CD1c-positive myeloid dendritic cell (primary cell): Measurements from ENCODE around the gene HS6ST2.

Source experiments
- DNase-seq: peaks from one replicate; pipeline ENCODE4 v3.0.0-alpha.2; 2016; ENCODE audit errors: extremely low spot score

HS6ST2 gene

DNA sequence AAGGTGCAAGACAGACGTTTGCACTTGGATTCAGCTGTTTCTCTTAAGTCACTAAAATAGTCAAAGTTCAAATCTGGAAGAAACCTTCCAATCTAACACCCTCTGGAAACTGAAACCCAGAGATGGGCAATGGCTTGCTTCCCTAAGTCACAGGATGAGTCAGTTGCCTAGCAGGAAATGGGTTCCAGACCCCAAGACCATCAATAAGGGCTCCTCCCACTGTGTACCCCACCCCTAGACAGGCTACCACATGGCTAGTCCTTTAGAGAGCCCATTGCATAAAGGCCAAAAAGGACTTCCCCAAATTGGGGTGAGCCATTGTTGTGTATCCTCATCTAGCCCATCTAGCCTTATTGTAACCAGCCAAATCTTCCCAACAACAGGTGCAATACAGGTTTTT, 216.2 kb downstream of the HS6ST2 start:
- no peak for DNase-seq

DNA sequence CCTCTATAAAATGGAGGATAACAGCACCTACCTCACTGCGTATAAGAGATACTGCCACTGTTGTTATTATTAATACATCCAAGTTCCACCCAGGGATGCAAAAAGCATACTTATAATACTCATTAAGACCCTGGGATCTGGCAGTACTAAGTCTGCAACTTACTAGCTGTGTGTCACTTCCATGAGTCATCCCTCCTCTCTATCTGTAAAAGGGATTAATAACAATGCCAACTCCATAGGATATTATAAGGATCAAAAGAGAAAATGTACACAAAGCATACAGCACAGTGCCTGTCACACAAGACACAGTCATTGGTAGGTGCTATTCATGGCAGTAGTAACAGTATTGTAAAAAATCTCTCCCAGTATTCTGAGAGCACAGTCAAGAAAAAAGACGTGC, 216.7 kb downstream of the HS6ST2 start:
- no peak for DNase-seq

DNA sequence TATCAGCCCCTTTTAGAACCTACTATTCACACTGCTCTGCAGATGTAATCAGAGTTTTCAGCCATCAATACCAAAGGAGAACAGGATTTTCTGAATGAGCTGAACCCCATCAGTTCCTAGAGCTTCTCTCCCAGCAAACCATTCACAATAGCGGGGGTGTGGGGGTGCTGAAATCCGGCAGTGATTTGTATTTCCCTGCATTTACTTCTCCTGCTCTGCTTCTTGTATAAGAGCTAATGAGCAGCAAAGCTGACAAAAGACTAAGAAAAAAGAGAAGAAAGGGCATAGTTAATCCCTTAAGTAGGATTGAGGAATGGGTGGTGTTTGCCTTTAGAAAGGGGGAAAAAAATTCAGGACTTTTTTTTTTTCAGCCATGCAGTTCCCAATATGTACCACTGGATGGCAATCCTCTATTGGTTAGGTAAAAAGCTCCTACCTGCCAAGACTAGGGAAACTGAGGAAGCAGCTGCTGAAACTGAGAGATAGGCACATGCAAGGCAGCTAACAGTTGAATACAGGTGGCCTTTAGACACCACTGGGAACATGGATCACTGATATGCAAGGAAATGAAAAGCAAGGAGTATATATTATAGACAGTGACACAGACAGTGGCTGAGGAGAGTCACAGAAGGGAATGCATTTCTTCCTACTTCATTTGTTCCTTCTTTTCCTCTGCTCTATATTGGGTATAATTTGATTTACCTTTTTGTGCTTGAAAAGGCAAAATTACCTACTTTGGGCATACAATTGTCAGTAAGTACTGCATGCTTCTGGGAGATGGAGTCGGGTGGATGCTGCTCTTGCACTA, 217.9 kb downstream of the HS6ST2 start:
- no peak for DNase-seq

- no peak for DNase-seq
Measured at GRCh38 chrX:132738951-132739350, 219.5 kb downstream of the HS6ST2 start.

DNA sequence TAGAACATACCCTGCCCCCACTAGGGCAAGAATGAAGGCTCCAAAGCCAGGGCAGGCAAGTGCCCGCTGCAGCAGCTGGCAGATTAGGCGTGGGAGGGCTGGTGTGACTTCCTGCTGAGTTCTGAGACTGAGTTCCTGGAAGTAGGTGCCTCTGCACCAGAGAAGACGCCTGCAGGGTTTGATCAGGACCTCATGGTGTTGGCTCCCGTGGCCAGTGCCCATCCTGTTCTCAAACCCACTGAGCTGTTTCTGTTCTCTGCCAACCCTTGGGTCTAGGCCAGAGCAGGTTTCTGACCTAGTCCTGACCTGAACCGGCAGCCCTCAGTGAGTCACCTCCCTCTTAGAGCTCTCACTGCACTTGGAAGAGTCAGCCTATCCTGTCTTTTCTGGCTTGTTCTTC, 220.7 kb downstream of the HS6ST2 start:
- DNase-seq, result peak; percentile 30

GRCh38 chrX:132732236-132732635, 226.2 kb downstream of the HS6ST2 start:
- DNase-seq, result no peak

DNA sequence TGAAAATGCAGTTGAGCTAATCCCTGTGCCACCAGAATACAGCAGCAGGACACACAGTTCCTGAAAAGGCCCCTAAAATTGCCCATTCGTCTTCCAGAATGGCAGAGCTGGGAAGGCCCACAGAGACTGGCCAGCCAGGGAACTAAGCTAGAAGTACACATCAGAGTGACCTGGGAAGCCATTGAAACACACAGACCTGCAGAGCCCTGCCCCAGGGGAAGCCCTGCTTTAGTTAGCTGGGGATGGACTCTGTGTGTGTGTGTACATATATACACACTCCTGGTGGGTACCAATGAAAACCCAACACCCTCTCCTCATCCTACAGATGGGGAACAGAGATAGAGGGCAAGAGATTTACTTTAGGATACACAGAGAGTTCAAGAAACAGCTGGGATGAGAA, 227.7 kb downstream of the HS6ST2 start:
- DNase-seq, result no peak

DNA sequence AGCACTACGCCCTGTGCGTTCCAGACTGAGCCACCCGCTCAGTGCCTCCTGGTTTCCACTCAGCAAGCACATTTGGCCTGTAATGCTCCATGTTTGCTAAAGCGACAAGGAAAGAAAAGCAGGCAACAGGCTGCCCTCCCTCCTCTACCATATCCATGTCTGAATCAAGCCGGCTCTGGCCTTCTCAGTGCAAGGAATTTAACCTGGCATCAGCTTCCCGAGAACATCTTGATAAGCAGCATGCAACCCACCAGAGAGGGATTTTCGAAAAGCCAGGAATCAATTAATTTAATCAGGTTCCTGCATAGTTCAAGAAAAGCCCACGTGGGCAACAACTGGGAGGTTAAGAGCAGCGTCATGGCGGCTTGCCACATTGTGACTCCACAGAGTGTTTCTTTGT, 228.2 kb downstream of the HS6ST2 start:
- no peak for DNase-seq

DNA sequence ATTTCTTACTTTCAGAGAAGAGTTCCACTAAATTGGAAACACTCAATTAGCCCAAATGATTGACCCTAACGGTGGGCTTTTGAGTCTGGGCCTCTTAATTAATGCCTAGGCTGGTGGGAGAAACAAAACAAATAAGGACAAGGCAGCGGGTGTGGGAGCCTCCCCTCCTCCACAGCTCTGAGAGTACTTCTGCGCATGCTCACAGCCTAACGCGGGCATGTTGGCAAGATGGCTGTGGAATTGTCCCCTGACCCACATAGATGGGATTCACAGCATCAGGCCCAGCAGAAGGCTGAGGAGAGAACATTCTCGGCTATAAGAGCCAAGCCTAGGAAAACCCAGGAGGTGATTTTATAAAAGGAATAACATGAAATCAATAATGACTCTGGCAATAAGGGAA, 230.1 kb downstream of the HS6ST2 start:
- no peak for DNase-seq

- DNase-seq, result no peak
Measured at GRCh38 chrX:132718431-132718958, 239.9 kb downstream of the HS6ST2 start.

DNA sequence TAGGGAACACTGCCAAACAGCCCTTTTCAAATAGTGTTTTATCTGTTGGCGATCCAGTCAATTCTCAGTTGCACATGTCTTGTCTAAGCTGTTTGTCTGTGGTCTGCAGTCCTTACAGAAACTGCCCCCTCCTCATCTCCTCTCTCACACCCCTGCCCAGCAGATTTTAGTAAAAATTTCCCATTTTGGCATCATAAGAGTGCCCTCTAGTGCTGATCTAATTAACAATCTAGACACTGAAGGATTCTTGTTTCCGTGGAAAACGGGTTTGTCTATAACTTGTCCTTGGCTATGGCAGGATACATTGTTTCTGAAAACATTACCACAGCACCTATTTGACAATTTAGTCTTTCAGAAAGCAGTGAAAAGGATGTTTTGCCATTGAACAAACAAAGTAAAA, 242.4 kb downstream of the HS6ST2 start:
- no peak for DNase-seq

GRCh38 chrX:132714913-132715312, 243.5 kb downstream of the HS6ST2 start:
- DNase-seq, result no peak

DNA sequence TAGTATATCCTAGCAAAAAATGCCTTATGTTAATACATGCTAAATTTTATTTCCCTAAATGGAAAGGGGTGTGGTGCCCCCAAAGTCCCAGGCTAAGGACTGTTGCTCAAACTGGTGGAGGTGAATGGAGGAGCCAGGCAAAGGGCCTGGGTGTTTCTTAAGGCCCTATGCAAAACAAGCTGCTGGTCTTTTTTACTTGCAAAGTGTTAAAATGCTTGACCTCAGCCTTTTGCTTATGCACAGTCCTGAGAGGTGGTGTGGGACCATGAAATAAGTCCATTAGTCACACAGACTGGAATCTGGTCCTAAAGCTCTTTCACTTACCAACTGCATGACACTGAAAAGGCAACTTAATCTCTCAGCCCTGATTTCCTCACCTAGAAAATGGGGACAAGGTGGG, 246.1 kb downstream of the HS6ST2 start:
- DNase-seq, result no peak

DNA sequence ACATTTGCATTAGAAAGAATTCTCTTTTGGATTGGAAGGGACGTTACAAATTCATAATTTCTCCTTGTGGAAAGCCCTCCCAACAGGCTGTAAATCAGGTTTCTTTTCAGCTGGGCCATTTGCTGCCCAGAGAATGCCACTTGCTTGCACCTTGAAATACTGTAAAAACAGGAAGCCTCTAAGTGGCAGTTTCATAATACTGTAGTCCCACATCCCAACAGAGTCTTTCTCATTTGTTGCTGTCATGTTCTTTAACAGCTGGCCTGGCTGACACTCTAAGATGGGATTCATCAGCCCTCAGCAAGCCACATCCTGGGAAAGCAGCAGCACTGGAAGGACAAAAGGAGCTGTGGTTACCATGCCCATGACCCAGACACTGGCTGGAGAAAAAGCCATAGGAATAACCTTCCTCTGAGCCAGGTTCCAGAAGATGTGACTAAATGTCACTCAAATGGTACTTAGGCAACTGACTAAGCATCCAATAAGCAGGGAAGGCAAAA, 247.7 kb downstream of the HS6ST2 start:
- DNase-seq, result peak; percentile 1

DNA sequence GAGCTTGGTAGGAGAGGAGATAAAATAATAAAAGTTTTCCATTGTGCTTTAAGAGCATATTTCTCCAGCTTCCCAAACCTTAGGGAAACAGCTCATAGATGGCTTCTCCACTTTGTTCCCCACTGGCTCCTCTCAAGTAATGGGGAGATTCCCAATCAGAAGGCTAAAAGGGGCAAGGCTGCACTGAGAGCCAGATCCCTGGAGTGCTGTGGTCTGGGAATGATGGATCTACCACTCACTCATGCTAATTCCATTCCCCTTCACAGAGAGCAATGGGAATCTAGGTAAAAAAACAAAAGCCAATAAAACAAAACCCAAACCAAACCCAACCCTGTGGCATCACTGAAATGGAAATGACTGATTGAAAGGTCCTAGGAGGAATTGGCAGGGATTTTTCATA, 249.9 kb downstream of the HS6ST2 start:
- DNase-seq, result no peak

GRCh38 chrX:132704769-132705168, 253.7 kb downstream of the HS6ST2 start:
- no peak for DNase-seq

- no peak for DNase-seq
Measured at GRCh38 chrX:132694382-132694781, 264.0 kb downstream of the HS6ST2 start.

- peak; percentile 28 for DNase-seq
Measured at GRCh38 chrX:132692526-132692925, 265.9 kb downstream of the HS6ST2 start.

GRCh38 chrX:132692066-132692465, 266.4 kb downstream of the HS6ST2 start:
- DNase-seq, result peak; percentile 71

DNA sequence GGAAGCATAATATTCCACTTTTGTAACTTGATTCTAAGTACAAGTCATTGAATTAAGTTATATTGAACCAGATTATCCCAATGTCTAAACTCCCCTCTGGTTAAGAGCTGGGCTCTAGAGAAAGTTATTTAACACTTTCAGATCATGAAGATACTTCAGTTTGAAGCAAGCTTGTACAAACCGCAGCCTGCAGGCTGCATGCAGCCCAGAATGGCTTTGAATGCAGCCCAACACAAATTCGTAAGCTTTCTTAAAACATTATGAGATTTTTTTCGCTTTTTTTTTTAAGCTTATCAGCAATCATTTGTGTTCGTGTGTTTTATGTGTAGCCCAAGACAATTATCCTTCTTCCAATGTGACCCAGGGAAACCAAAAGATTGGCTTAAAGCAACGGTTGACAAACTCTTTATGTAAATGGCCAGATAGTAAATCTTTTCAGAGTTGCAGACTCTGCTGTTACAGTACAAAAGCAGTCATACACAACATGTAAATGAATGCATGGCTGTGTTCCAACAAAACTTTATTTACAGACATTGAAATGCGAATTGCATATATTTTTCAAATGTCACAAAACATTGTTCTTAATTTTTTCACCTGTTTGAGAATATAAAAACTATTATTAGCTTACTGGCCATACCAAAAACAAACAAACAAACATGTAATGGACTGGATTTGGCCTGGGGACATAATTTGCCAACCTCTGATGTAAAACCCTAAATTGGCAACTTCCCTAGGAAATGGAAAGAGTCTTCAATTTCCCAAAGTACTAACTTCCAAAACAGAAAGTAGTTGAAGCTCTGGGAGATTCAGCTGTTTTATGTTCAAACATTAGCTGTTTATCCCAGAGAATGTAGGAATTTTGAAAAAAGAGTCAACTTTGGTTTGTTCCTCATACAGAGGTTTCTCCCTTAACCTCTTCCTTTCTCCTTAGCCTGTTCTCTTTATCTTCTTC, 268.5 kb downstream of the HS6ST2 start:
- DNase-seq, result no peak

- DNase-seq, result no peak
Measured at GRCh38 chrX:132685276-132685675, 273.2 kb downstream of the HS6ST2 start.

GRCh38 chrX:132677233-132677716, 281.2 kb downstream of the HS6ST2 start:
- no peak for DNase-seq
